PC-3 (cell line): ENCODE measurements around the gene TYK2. TPM values are rescaled to one million over a fixed set of nuclear protein-coding genes. Genes with fewer than 3 reads are reported as not detected.

Source experiments
- ATAC-seq: fragments of 200-7000 bp; cut with Tn5 transposase; 2 replicates; pipeline ENCODE4 v1.9.1; 2020; ENCODE audit warnings: mild to moderate bottlenecking, moderate library complexity
- BruUV-seq: library from RNA; stranded (reverse); fragments of 400-500 nt; replicated peaks from 2 replicates; lab custom pipeline; 2021; lab: Mats Ljungman, UMichigan
- CTCF ChIA-PET: fragments of 300-600 bp; sonication (Branson Sonifier 250); formaldehyde crosslinking; loops from one replicate; lab custom pipeline; 2022; ENCODE audit warnings: antibody characterized with exemption; lab: Charles Lee
- POLR2A ChIA-PET: fragments of 300-600 bp; sonication (Branson Sonifier 250); formaldehyde crosslinking; loops from one replicate; lab custom pipeline; 2022; ENCODE audit warnings: antibody characterized with exemption; ENCODE audit not compliant: unreplicated experiment; lab: Charles Lee
- DNase-seq: peaks from one replicate; pipeline ENCODE4 v3.0.0-alpha.2; 2015
- H2AFZ ChIP-seq: fragments of 300-600 bp; sonication (generic); 2 replicates; pipeline ENCODE4 v1.6.0; 2016; ENCODE audit warnings: antibody characterized with exemption, low read length
- H3F3A ChIP-seq: fragments of 300-600 bp; sonication (generic); one replicate; pipeline ENCODE4 v1.6.0; 2017; ENCODE audit warnings: antibody characterized with exemption, low read length, control low read depth, mild to moderate bottlenecking; ENCODE audit not compliant: unreplicated experiment
- H3K27ac ChIP-seq: fragments of 300-600 bp; sonication (generic); 2 replicates; pipeline ENCODE4 v1.5.1; 2016; ENCODE audit warnings: mild to moderate bottlenecking, low read length
- H3K27me3 ChIP-seq: fragments of 300-600 bp; sonication (generic); 2 replicates; pipeline ENCODE4 v1.6.1; 2016; ENCODE audit warnings: low read length, mixed read lengths
- H3K36me3 ChIP-seq: fragments of 300-600 bp; sonication (generic); 2 replicates; pipeline ENCODE4 v1.6.1; 2016; ENCODE audit warnings: low read depth, mixed run types, low read length, mixed read lengths
- H3K4me1 ChIP-seq: fragments of 300-600 bp; sonication (generic); 2 replicates; pipeline ENCODE4 v1.5.1; 2016; ENCODE audit warnings: low read length; ENCODE audit not compliant: insufficient read depth
- H3K4me2 ChIP-seq: fragments of 300-600 bp; sonication (generic); 2 replicates; pipeline ENCODE4 v1.6.0; 2016; ENCODE audit warnings: low read length
- H3K4me3 ChIP-seq: fragments of 300-600 bp; sonication (generic); 2 replicates; pipeline ENCODE4 v1.5.1; 2016; ENCODE audit warnings: mild to moderate bottlenecking, low read length, mixed read lengths
- H3K79me2 ChIP-seq: fragments of 300-600 bp; sonication (generic); 2 replicates; pipeline ENCODE4 v1.6.1; 2017; ENCODE audit warnings: low read length, mixed read lengths
- H3K9ac ChIP-seq: fragments of 300-600 bp; sonication (generic); 2 replicates; pipeline ENCODE4 v1.6.0; 2016; ENCODE audit warnings: mild to moderate bottlenecking, low read length
- H3K9me2 ChIP-seq: fragments of 300-600 bp; sonication (generic); replicated peaks from 2 replicates; pipeline ENCODE4 v1.6.1; 2016; ENCODE audit warnings: mixed run types, low read length, mixed read lengths
- H3K9me3 ChIP-seq: fragments of 300-600 bp; sonication (generic); 2 replicates; pipeline ENCODE4 v1.6.1; 2016; ENCODE audit warnings: low read length, mixed read lengths
- H4K20me1 ChIP-seq: fragments of 300-600 bp; sonication (generic); 2 replicates; pipeline ENCODE4 v1.6.1; 2016; ENCODE audit warnings: low read length, mixed read lengths
- EZH2 ChIP-seq: fragments of 300-600 bp; sonication (generic); IDR thresholded peaks from one replicate; pipeline ENCODE4 v1.6.1; 2017; ENCODE audit warnings: antibody characterized with exemption, mild to moderate bottlenecking, low read length; ENCODE audit not compliant: unreplicated experiment
- EZH2phosphoT487 ChIP-seq: fragments of 300-600 bp; sonication (generic); IDR thresholded peaks from 2 replicates; pipeline ENCODE4 v1.6.1; 2018; ENCODE audit warnings: mild to moderate bottlenecking, antibody characterized with exemption, low read length, borderline replicate concordance
- intact Hi-C: fragments of 100-400 bp; cut with micrococcal nuclease; formaldehyde crosslinking; loops from 2 replicates; pipeline ENCODE4 v1.9.0; 2023
- total RNA-seq: library from RNA; depleted of rRNA; stranded (reverse); fragments of >200 nt; gene quantifications from 2 replicates; pipeline ENCODE4 v1.2.3, GENCODE V29; 2014
- TF ChIP-seq, protein P1 (sequence below): fragments of 300-600 bp; sonication (generic); conservative IDR thresholded peaks from 2 replicates; pipeline ENCODE4 v1.5.1; 2017; ENCODE audit warnings: antibody characterized with exemption, low read depth, mild to moderate bottlenecking, low read length

The TYK2 gene
- total RNA-seq, 1 experiment from 2014 or later, result 177 TPM

DNA sequence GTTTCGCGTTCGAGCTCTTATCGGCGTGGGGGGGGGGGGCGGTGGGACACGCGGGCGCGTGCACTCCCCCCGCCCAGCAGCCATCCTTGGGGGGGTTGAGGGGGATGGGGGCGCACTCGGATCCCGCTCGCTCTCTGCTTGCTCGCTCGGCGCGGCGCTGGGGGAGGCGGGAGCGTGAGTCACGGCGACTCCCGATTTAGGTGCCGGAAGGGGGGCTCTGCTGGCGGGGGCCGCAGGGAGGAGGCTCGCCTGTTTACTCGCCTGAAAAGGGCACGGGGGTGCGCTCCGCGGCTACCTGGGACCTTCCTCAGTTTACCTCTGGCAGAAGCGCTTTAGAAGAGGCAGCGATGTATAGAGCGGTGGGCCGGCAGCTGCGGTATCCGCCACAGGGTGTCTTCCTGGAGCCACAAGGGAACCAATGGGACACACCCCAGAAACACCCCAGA is 38.9 kb upstream of the TYK2 start:
- ChIA-PET CTCF (no interaction called here), POLR2A (no interaction called here)
- intact Hi-C loops, result no loop called here
- H3K27ac ChIP-seq, result no peak overlapping the region
- ATAC-seq, result no peak
- H3K4me1 ChIP-seq, result peaks cover 34% of the 10 kb centered on the region
- H3K27me3 ChIP-seq, result peaks cover 53% of the 10 kb centered on the region
- TF ChIP-seq EZH2, result no peak
- TF ChIP-seq EZH2phosphoT487, result no peak
- TF ChIP-seq, protein P1, sequence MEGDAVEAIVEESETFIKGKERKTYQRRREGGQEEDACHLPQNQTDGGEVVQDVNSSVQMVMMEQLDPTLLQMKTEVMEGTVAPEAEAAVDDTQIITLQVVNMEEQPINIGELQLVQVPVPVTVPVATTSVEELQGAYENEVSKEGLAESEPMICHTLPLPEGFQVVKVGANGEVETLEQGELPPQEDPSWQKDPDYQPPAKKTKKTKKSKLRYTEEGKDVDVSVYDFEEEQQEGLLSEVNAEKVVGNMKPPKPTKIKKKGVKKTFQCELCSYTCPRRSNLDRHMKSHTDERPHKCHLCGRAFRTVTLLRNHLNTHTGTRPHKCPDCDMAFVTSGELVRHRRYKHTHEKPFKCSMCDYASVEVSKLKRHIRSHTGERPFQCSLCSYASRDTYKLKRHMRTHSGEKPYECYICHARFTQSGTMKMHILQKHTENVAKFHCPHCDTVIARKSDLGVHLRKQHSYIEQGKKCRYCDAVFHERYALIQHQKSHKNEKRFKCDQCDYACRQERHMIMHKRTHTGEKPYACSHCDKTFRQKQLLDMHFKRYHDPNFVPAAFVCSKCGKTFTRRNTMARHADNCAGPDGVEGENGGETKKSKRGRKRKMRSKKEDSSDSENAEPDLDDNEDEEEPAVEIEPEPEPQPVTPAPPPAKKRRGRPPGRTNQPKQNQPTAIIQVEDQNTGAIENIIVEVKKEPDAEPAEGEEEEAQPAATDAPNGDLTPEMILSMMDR, result no peak
- H3K4me2 ChIP-seq, result peak overlapping the region; percentile 86
- H3F3A ChIP-seq, result no peaks in the 10 kb centered on the region
- H3K79me2 ChIP-seq, result no peaks in the 10 kb centered on the region
- H3K9me2 ChIP-seq, result no peaks in the 10 kb centered on the region
- peak overlapping the region; percentile 62 for H3K4me3 ChIP-seq
- H4K20me1 ChIP-seq, result no peaks in the 10 kb centered on the region
- no TSS peak for BruUV-seq
- no peaks in the 10 kb centered on the region for H3K9me3 ChIP-seq
- no peak for DNase-seq
- H2AFZ ChIP-seq, result peak overlapping the region; percentile 77
- H3K36me3 ChIP-seq, result no peaks in the 10 kb centered on the region
- no peak overlapping the region for H3K9ac ChIP-seq

DNA sequence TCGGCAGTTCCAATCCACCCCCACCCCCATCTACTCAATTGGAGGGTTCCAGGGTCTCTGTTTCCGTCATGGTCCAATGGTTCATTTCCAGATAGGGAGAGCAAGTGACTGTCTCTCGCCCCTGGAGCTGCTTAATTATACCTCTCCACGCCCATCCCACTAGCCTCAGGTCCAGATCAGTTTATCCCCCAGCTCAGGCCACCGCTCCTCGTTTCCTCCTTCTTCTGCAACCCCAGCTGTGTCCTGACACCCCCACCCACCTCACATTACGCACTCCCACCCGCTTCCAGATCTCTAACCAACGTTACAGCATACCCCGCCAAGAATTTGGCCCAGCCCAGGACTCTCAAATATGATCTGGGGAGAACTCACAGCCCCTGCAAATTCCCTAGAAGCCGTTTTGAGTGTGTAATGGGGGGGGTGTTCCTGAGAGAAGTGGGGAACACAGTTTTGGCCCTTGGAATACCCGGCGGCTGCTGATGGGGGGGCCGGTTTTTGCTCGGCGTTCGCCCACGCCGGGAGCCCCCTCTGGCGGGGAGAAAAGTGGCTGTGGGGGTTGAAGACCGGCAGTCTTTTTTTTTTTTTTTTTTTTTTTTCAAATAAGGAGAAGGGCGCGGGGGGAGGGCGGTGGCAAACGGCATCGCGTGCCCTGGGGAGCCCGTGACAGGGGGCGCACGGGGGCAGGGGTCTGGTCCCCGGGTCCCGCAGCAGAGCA is 38.3 kb upstream of the TYK2 start:
- Histone ChIP-seq H3K9me3 (no peaks in the 10 kb centered on the region), H3K4me3 (peak overlapping the region; percentile 62), H3K4me1 (peaks cover 29% of the 10 kb centered on the region), H3K9me2 (no peaks in the 10 kb centered on the region), H4K20me1 (no peaks in the 10 kb centered on the region), H3K4me2 (peak overlapping the region; percentile 86), H3K9ac (no peak overlapping the region), H3K36me3 (no peaks in the 10 kb centered on the region), H3K79me2 (no peaks in the 10 kb centered on the region), H3K27ac (no peak overlapping the region), H3F3A (no peaks in the 10 kb centered on the region), H2AFZ (no peak overlapping the region), H3K27me3 (peaks cover 53% of the 10 kb centered on the region)
- TF ChIP-seq EZH2, result peak; percentile 33
- no peak; the same call in 1 of the 2 replicates for TF ChIP-seq EZH2phosphoT487
- no TSS peak for BruUV-seq
- POLR2A ChIA-PET, result no interaction called here
- DNase-seq, result no peak
- intact Hi-C loops, result no loop called here
- ATAC-seq, result 0 out of 2 replicates have a peak, but pooled peaks have one; percentile 2
- CTCF ChIA-PET, result interaction anchor here (0.6 to 1.3 kb wide), 4 partner anchors 13 to 417 kb away, joined by 3 to 14 read pairs (median 6); partner anchors contain the start of gene CDC37

DNA sequence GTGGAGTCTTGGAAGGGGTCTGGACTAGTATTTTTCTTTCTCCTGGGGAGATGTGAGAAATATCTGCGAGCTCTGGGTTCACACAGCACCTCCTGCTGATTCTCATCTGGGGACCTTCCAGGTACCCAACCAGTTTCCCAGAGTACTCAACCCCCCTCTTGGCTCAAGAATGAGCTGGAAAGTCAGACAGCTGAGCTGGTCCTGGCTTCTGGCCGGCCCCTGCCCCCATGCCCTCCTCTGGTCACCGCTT is 37.8 kb upstream of the TYK2 start:
- H3K4me1 ChIP-seq, result peaks cover 28% of the 10 kb centered on the region
- TF ChIP-seq, protein P1, result no peak
- no peak for TF ChIP-seq EZH2phosphoT487
- TF ChIP-seq EZH2, result no peak
- H2AFZ ChIP-seq, result no peak overlapping the region
- H3K27me3 ChIP-seq, result peaks cover 53% of the 10 kb centered on the region
- no peaks in the 10 kb centered on the region for H3K36me3 ChIP-seq
- no peaks in the 10 kb centered on the region for H3K79me2 ChIP-seq
- no peak overlapping the region for H3K27ac ChIP-seq
- no peaks in the 10 kb centered on the region for H3K9me3 ChIP-seq
- H3K9me2 ChIP-seq, result no peaks in the 10 kb centered on the region
- ATAC-seq (0 out of 2 replicates have a peak, but pooled peaks have one; percentile 3), DNase-seq (no peak)
- H4K20me1 ChIP-seq, result no peaks in the 10 kb centered on the region
- no peak overlapping the region for H3K9ac ChIP-seq
- peak overlapping the region; percentile 86 for H3K4me2 ChIP-seq
- intact Hi-C loops, result no loop called here
- H3K4me3 ChIP-seq, result no peak overlapping the region; the same call in 1 of the 2 replicates
- no peaks in the 10 kb centered on the region for H3F3A ChIP-seq
- POLR2A ChIA-PET, result no interaction called here
- BruUV-seq, result no TSS peak
- CTCF ChIA-PET, result interaction anchor here (0.6 to 1.3 kb wide), 4 partner anchors 12 to 417 kb away, joined by 3 to 14 read pairs (median 6); partner anchors contain the start of gene CDC37
